ENCODE measurements around the gene FGF14. TPM values are rescaled to one million over a fixed set of nuclear protein-coding genes. Genes with fewer than 3 reads are reported as not detected.

Gene FGF14
- total RNA-seq, 4 donors from 2014 or later, result 0.04 to 1.4 (median 0.38) TPM

- H3K36me3 ChIP-seq, result no peaks in the 10 kb centered on the region
- no peaks in the 10 kb centered on the region for H3K4me1 ChIP-seq
- 66 to 71% methylated on average over 4 of the region's 4 CpGs for WGBS, 2 donors
- H3K4me3 ChIP-seq (replicated peaks in 1 of 3), result no peak overlapping the region
- DNase-seq, result no peak
- intact Hi-C loops (cut with DNase I), result no loop called here
- TF ChIP-seq POLR2A (IDR thresholded peaks at IDR 0.05) (no peak), CTCF (IDR thresholded peaks at IDR 0.05) (no peak)
- no peak overlapping the region for H3K27ac ChIP-seq
- H3K27me3 ChIP-seq, result no peaks in the 10 kb centered on the region
- H3K9me3 ChIP-seq, result no peaks in the 10 kb centered on the region
These were observed 373.6 kb downstream of the FGF14 start for GRCh38 chr13:102028206-102028605.

GRCh38 chr13:102021777-102022176 lies 380.1 kb downstream of the FGF14 start:
- Histone ChIP-seq H3K27ac (no peak overlapping the region), H3K4me3 (replicated peaks in 1 of 3) (no peak overlapping the region), H3K4me1 (no peaks in the 10 kb centered on the region), H3K36me3 (no peaks in the 10 kb centered on the region), H3K9me3 (no peaks in the 10 kb centered on the region), H3K27me3 (no peaks in the 10 kb centered on the region)
- intact Hi-C loops (cut with DNase I), result no loop called here
- no peak for TF ChIP-seq POLR2A (IDR thresholded peaks at IDR 0.05)
- TF ChIP-seq CTCF (IDR thresholded peaks at IDR 0.05), result no peak
- 84 to 91% methylated on average over 2 of the region's 2 CpGs for WGBS, 2 donors
- no peak for DNase-seq

- WGBS, 2 donors, result 45 to 46% methylated on average over 4 of the region's 4 CpGs
- Histone ChIP-seq H3K4me3 (replicated peaks in 1 of 3) (no peak overlapping the region), H3K9me3 (no peaks in the 10 kb centered on the region), H3K27me3 (no peaks in the 10 kb centered on the region), H3K4me1 (no peaks in the 10 kb centered on the region), H3K27ac (no peak overlapping the region), H3K36me3 (no peaks in the 10 kb centered on the region)
- intact Hi-C loops (cut with DNase I), result no loop called here
- DNase-seq, result no peak
- TF ChIP-seq CTCF (IDR thresholded peaks at IDR 0.05) (no peak), POLR2A (IDR thresholded peaks at IDR 0.05) (no peak)
These were observed 381.1 kb downstream of the FGF14 start for GRCh38 chr13:102020611-102021216.

GRCh38 chr13:102018716-102019115 lies 383.1 kb downstream of the FGF14 start:
- H3K4me1 ChIP-seq, result no peaks in the 10 kb centered on the region
- no peak for DNase-seq
- no peak overlapping the region for H3K27ac ChIP-seq
- H3K36me3 ChIP-seq, result no peaks in the 10 kb centered on the region
- no peaks in the 10 kb centered on the region for H3K27me3 ChIP-seq
- no peaks in the 10 kb centered on the region for H3K9me3 ChIP-seq
- no peak overlapping the region for H3K4me3 ChIP-seq (replicated peaks in 1 of 3)
- intact Hi-C loops (cut with DNase I), result no loop called here
- TF ChIP-seq POLR2A (IDR thresholded peaks at IDR 0.05) (no peak), CTCF (IDR thresholded peaks at IDR 0.05) (no peak)

- no peaks in the 10 kb centered on the region for H3K9me3 ChIP-seq
- TF ChIP-seq CTCF (IDR thresholded peaks at IDR 0.05) (no peak), POLR2A (IDR thresholded peaks at IDR 0.05) (no peak)
- intact Hi-C loops (cut with DNase I), result no loop called here
- H3K4me1 ChIP-seq, result no peaks in the 10 kb centered on the region
- H3K27me3 ChIP-seq, result no peaks in the 10 kb centered on the region
- no peak overlapping the region for H3K27ac ChIP-seq
- H3K4me3 ChIP-seq (replicated peaks in 1 of 3), result no peak overlapping the region
- no peak for DNase-seq
- H3K36me3 ChIP-seq, result no peaks in the 10 kb centered on the region
These were observed 384.6 kb downstream of the FGF14 start for GRCh38 chr13:102017248-102017647.
